Endothelial cell (in vitro differentiated cells): Measurements from ENCODE around the gene TANGO6. TPM values are rescaled to one million over a fixed set of nuclear protein-coding genes. Genes with fewer than 3 reads are reported as not detected.

Experiments
- DNase-seq: peaks from one replicate; pipeline ENCODE4 v3.0.0; 2021; ENCODE audit warnings: low spot score
- H3K27ac Mint-ChIP-seq: one replicate; pipeline ENCODE4 v1.8.0; 2021; ENCODE audit warnings: mixed read lengths, inconsistent platforms; ENCODE audit not compliant: unreplicated experiment
- H3K27me3 Mint-ChIP-seq: one replicate; pipeline ENCODE4 v1.8.0; 2021; ENCODE audit warnings: mild to moderate bottlenecking, moderate library complexity, mixed read lengths, inconsistent platforms; ENCODE audit not compliant: unreplicated experiment
- H3K36me3 Mint-ChIP-seq: one replicate; pipeline ENCODE4 v1.8.0; 2021; ENCODE audit warnings: mild to moderate bottlenecking, low read depth, mixed read lengths, inconsistent platforms; ENCODE audit not compliant: unreplicated experiment
- H3K4me1 Mint-ChIP-seq: one replicate; pipeline ENCODE4 v1.8.0; 2021; ENCODE audit warnings: mild to moderate bottlenecking, mixed read lengths, inconsistent platforms; ENCODE audit not compliant: unreplicated experiment
- H3K4me3 Mint-ChIP-seq: one replicate; pipeline ENCODE4 v1.8.0; 2021; ENCODE audit warnings: mild to moderate bottlenecking, mixed read lengths, inconsistent platforms; ENCODE audit not compliant: unreplicated experiment
- H3K9me3 Mint-ChIP-seq: one replicate; pipeline ENCODE4 v1.8.0; 2021; ENCODE audit warnings: mixed read lengths, inconsistent platforms; ENCODE audit not compliant: unreplicated experiment
- CTCF ChIP-seq: fragments of 200-600 bp; sonication (generic); IDR thresholded peaks from one replicate; pipeline ENCODE4 v1.5.0; 2021; ENCODE audit warnings: antibody characterized with exemption; ENCODE audit not compliant: unreplicated experiment
- total RNA-seq: library from RNA; stranded (reverse); fragmentation: NEBNext Ultra II Directional; extraction: Animal tissue kit (Norgen Biotek cat#: 25700); gene quantifications from one replicate; pipeline ENCODE4 v1.2.1, GENCODE V29; 2021; ENCODE audit not compliant: unreplicated experiment

Gene TANGO6
- total RNA-seq, 1 donor from 2014 or later, result 10.4 TPM

GRCh38 chr16:69127966-69128510, 284.7 kb downstream of the TANGO6 start:
- Mint-ChIP-seq H3K9me3 (no peaks in the 10 kb centered on the region), H3K27me3 (peaks cover 10% of the 10 kb centered on the region), H3K4me3 (no peak overlapping the region), H3K27ac (no peak overlapping the region), H3K36me3 (peaks cover 11% of the 10 kb centered on the region), H3K4me1 (peaks cover 29% of the 10 kb centered on the region)
- no peak for DNase-seq
- TF ChIP-seq CTCF, result no peak

GRCh38 chr16:69130461-69130860, 287.1 kb downstream of the TANGO6 start:
- Mint-ChIP-seq H3K27ac (no peak overlapping the region), H3K27me3 (peaks cover 14% of the 10 kb centered on the region), H3K36me3 (peaks cover 8% of the 10 kb centered on the region), H3K4me1 (peaks cover 41% of the 10 kb centered on the region), H3K4me3 (peak overlapping the region; percentile 100), H3K9me3 (no peaks in the 10 kb centered on the region)
- DNase-seq, result no peak
- TF ChIP-seq CTCF, result no peak

- H3K9me3 Mint-ChIP-seq, result no peaks in the 10 kb centered on the region
- H3K4me3 Mint-ChIP-seq, result peak overlapping the region; percentile 100
- H3K4me1 Mint-ChIP-seq, result peaks cover 35% of the 10 kb centered on the region
- DNase-seq, result peak; percentile 28
- peak overlapping the region; percentile 99 for H3K27ac Mint-ChIP-seq
- peaks cover 14% of the 10 kb centered on the region for H3K27me3 Mint-ChIP-seq
- no peak for TF ChIP-seq CTCF
- peaks cover 8% of the 10 kb centered on the region for H3K36me3 Mint-ChIP-seq
Observed at GRCh38 chr16:69131167-69131838, 288.0 kb downstream of the TANGO6 start.

GRCh38 chr16:69131839-69132423, 288.6 kb downstream of the TANGO6 start:
- peak overlapping the region; percentile 100 for H3K4me3 Mint-ChIP-seq
- no peaks in the 10 kb centered on the region for H3K9me3 Mint-ChIP-seq
- H3K27me3 Mint-ChIP-seq, result peaks cover 14% of the 10 kb centered on the region
- peaks cover 30% of the 10 kb centered on the region for H3K4me1 Mint-ChIP-seq
- H3K27ac Mint-ChIP-seq, result peak overlapping the region; percentile 99
- TF ChIP-seq CTCF, result no peak
- H3K36me3 Mint-ChIP-seq, result peaks cover 8% of the 10 kb centered on the region
- peak; percentile 86 for DNase-seq
